Stimulated activated CD8-positive, alpha-beta memory T cell treated with anti-CD3 and anti-CD28 coated beads, Interleukin-4, amount 100 ng/mL, for 1 hour (primary cell): Measurements from ENCODE around the gene CDC20B.
"Not testable (repeated sequence)": the region's sequence is repeated elsewhere in the genome, so short reads cannot be mapped to it uniquely, and the experiment has no call there.

Experiments used
- DNase-seq, 2 donors: peaks; one replicate each; pipeline ENCODE4 v3.0.0-alpha.2; 2020; ENCODE audit warnings: low read depth in 2 of 2, low spot score in 1 of 2

Gene CDC20B

GRCh38 chr5:55104946-55105701 lies 67.9 kb downstream of the CDC20B start:
- DNase-seq, result no peak

- no peak for DNase-seq
Measured at GRCh38 chr5:55104036-55104772, 68.8 kb downstream of the CDC20B start.

GRCh38 chr5:55102348-55102747 lies 70.6 kb downstream of the CDC20B start, which contains the start of gene GZMA:
TSS of gene GZMA (plus strand) at chr5:55102646. CDS start at chr5:55102683, 37 bp downstream.
- no peak for DNase-seq

DNA sequence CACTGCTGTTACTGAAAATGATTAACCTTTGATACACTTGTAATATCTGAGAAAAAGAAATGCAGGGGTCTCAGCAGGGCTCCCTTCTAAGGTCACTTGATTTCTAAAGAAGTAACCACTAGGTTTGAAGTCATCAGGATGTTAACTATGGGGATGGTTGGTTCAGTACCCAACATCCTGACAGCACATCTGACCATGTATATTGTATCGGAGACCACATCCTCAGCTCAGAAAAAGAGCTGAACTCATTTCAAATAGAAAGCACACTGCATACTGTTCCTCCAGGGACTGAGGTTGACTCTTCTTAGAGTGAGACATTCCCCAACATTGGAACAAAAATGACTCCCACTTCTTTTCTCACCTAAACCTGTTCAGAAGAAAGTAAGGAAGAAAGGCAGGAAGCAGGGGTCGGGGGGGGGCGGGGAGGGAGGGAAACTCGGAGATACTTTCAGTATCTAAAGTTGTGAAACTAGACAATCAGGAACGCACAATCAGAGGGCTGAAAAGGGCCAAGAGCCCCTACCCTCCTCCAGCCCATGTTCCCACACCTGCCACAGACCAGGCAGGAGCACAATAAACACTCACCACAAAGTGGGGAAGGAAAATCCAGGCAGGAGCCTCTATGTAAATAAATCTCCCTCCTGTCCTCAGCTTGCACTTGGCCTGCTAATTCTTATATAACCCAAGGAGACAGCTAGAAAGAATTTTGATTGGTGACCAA lies 71.3 kb downstream of the CDC20B start:
- no peak for DNase-seq

DNA sequence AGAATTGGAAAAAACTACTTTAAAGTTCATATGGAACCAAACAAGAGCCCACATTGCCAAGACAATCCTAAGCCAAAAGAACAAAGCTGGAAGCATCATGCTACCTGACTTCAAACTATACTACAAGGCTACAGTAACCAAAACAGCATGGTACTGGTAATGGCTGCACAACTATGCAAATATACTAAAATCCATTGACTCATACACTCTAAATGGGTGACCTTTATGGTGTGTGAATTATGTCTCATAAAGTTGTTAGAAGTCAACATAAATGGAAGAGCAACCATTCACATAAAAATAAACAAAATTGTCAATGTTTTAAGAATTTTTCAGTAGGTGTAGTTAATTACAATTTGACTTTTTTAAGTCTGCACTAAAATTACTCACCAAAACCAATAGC lies 71.8 kb downstream of the CDC20B start:
- DNase-seq, result not testable (repeated sequence)

DNA sequence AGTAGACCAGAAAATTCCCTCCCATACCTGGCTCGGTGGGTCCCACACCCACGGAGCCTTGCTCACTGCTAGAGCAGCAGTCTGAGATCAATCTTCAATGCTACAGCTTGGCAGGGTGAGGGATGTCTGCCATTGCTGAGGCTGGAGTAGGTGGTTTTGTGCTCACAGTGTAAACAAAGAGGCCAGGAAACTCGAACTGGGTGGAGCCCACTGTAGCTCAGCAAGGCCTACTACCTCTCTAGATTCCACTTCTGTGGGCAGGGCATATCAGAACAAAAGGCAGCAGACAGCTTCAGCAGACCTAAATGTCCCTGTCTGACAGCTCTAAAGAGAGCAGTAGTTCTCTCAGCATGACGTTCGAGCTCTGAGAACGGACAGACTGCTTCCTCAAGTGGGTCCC lies 76.1 kb downstream of the CDC20B start:
- no peak for DNase-seq

GRCh38 chr5:55096182-55096581 lies 76.8 kb downstream of the CDC20B start:
- DNase-seq, result no peak

DNA sequence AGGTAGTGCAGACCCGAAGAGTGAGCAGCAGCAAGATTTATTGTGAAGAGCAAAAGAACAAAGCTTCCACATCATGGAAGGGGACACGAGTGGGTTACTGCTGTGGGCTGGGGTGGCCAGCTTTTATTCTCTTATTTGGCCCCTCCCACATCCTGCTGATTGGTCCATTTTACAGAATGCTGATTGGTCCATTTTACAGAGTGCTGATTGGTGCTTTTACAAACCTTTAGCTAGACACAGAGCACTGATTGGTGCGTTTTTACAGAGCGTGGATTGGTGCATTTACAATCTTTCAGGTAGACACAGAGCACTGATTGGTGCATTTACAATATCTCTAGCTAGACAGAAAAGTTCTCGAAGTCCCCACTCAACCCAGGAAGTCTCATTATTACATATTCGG lies 82.0 kb downstream of the CDC20B start:
- DNase-seq, result not testable (repeated sequence)

DNA sequence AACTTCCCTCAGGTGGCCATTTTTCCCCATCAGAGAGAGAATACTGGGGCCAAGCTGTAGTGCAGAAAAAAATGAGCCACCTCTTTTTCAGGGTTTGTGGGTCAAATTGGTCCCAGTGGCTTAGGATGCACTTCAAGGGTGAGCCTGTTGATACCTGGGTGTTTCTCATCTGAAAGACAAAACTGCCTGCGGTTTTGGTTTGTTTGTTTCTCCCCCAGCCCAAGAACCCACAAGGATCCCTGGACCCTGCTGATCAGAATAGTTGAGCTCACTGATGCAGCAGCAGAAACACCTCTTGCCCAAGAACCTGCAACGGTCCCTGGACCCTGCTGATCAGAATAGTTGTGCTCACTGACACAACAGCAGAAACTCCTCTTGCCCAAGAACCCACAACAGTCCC lies 83.7 kb downstream of the CDC20B start:
- not testable (repeated sequence) for DNase-seq

DNA sequence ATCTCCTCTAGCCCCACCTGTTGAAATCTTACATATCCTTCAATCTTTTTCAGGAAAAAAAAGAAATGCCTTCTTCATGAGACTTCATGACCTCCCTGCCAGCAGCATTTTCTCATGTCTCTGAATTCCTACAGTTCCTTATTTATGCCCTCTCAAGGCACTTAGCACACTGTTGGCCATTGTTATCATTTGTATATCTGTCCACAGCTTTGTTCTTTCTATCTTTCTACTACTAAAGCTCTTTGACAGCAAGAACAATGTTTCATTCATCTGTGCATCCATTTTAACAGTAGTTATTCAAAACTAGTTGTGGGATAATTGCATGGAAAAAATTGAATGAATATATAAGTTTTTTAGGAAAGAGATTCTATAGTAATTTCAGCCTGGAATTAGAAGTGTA lies 91.4 kb downstream of the CDC20B start:
- DNase-seq, result no peak

GRCh38 chr5:55073211-55073610 lies 99.8 kb downstream of the CDC20B start:
- no peak for DNase-seq

GRCh38 chr5:55072666-55073065 lies 100.3 kb downstream of the CDC20B start:
- no peak for DNase-seq

GRCh38 chr5:55071413-55071812 lies 101.6 kb downstream of the CDC20B start:
- DNase-seq, result no peak

DNA sequence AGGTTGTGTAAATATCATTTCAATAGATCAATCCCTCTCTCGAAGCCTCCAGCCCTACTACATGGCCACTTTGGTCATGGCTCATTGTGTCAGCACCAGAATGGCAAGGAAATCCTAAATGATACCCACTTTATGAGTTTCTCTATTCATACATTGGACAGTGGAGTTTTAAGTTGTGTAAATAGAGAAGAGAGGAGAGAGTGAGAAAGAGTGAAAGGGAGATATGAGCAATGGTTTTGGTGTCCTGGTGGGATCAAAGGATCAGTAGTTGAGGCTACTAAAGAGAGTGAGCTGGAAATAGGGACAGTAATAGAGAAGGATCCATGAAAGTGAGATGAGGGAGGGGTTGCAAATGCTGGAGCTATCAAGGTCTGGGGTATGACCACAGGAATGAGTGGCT lies 102.0 kb downstream of the CDC20B start:
- DNase-seq, result no peak

DNA sequence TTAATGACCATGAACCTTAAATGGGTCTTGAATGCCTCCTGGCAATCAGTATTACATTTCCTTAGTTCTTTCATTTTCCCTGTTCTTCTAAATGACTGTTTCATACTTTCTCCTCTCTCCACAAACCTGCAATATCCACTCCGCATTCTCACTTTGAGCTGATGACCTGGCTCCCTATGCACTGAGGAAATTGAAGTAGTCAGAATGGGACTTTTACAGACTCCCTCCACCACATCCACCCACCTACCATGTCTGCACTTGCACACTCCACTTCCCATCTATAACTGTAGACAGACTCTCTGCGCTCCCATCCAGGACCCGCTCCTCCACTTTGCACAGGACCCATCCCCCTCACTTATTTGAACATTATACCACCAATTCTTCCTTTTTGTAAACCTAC lies 106.7 kb downstream of the CDC20B start:
- DNase-seq, result no peak

- DNase-seq, result no peak
Measured at GRCh38 chr5:55064523-55064922, 108.5 kb downstream of the CDC20B start.

DNA sequence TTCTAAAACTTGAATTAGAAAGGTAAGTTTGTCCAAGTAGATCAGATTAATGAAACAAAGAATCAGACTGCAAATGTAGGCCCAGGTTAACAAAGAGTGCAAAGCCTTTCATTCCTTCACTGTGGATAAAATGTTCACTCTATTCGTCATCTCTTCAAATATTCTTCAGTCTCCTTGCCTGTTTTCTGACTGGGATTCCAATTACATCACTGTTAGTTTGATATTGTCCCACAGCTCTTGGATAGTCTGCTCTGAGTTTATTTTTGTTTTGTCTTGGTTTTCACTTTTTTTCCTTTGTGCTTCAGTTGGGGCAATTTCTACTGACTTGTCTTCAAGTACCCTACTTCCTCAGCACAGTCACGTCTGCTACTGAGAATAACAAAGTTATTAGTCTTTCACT lies 109.1 kb downstream of the CDC20B start:
- DNase-seq, result no peak

GRCh38 chr5:55063220-55063863 lies 109.6 kb downstream of the CDC20B start:
- DNase-seq, result no peak
